ENCODE measurements around the gene TMEM63A. TPM values are rescaled to one million over a fixed set of nuclear protein-coding genes. Genes with fewer than 3 reads are reported as not detected.
A peak's percentile ranks its signal among the peaks of the same experiment; 100 is the strongest.

TMEM63A gene
- total and polyA plus RNA-seq, 2 of the 13 experiments (the other 11 are each of a cell fraction or from before 2014, with no cell fraction given) = 23.9 to 53.3 TPM

- TF ChIP-seq, protein P1, sequence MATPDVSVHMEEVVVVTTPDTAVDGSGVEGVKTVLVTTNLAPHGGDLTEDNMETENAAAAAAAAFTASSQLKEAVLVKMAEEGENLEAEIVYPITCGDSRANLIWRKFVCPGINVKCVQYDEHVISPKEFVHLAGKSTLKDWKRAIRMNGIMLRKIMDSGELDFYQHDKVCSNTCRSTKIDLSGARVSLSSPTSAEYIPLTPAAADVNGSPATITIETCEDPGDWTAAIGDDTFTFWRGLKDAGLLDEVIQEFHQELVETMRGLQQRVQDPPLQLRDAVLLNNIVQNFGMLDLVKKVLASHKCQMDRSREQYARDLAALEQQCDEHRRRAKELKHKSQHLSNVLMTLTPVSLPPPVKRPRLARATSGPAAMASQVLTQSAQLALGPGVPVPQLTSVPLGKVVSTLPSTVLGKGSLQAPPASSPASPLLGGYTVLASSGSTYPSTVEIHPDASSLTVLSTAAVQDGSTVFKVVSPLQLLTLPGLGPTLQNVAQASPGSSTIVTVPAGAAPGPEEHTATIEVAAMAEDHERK (CRISPR knock-in tag; IDR thresholded peaks at IDR 0.05; ENCODE audit: low read depth) = no peak
- TF ChIP-seq MXD3 (CRISPR knock-in tag; IDR thresholded peaks at IDR 0.05) (no peak), U2AF1 (optimal IDR thresholded peaks at IDR 0.05; ENCODE audit: low read depth, low read length) (no peak), ZSCAN9 (CRISPR knock-in tag; IDR thresholded peaks at IDR 0.05; ENCODE audit: borderline replicate concordance) (no peak), ETV5 (CRISPR knock-in tag; IDR thresholded peaks at IDR 0.05; ENCODE audit: borderline replicate concordance) (peak; percentile 48; the same call in 1 of the 2 replicates), ASH2L (IDR thresholded peaks at IDR 0.05; ENCODE audit: insufficient read length, low read depth, low read length) (peak; percentile 22), ZNF281 (CRISPR knock-in tag; IDR thresholded peaks at IDR 0.05; ENCODE audit: borderline replicate concordance) (peak; percentile 70; the same call in 1 of the 2 replicates), ZMAT5 (CRISPR knock-in tag; IDR thresholded peaks at IDR 0.05; ENCODE audit: borderline replicate concordance, low read depth) (no peak), PAXIP1 (CRISPR knock-in tag; conservative IDR thresholded peaks at IDR 0.05) (peak; percentile 70), GFI1 (CRISPR knock-in tag; IDR thresholded peaks at IDR 0.05; ENCODE audit: borderline replicate concordance) (no peak), ZNF816 (CRISPR knock-in tag; IDR thresholded peaks at IDR 0.05; ENCODE audit: borderline replicate concordance) (no peak), GPBP1L1 (CRISPR knock-in tag; IDR thresholded peaks at IDR 0.05) (no peak)
- TF ChIP-seq, protein P2, sequence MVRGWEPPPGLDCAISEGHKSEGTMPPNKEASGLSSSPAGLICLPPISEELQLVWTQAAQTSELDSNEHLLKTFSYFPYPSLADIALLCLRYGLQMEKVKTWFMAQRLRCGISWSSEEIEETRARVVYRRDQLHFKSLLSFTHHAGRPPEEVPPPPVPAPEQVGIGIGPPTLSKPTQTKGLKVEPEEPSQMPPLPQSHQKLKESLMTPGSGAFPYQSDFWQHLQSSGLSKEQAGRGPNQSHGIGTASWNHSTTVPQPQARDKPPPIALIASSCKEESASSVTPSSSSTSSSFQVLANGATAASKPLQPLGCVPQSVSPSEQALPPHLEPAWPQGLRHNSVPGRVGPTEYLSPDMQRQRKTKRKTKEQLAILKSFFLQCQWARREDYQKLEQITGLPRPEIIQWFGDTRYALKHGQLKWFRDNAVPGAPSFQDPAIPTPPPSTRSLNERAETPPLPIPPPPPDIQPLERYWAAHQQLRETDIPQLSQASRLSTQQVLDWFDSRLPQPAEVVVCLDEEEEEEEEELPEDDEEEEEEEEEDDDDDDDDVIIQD (CRISPR knock-in tag; IDR thresholded peaks at IDR 0.05; ENCODE audit: low read depth) = no peak
- TF ChIP-seq, protein P3, sequence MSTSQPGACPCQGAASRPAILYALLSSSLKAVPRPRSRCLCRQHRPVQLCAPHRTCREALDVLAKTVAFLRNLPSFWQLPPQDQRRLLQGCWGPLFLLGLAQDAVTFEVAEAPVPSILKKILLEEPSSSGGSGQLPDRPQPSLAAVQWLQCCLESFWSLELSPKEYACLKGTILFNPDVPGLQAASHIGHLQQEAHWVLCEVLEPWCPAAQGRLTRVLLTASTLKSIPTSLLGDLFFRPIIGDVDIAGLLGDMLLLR (CRISPR knock-in tag; IDR thresholded peaks at IDR 0.05) = no peak
Measured at GRCh38 chr1:225890346-225891228, 8.4 kb upstream of the TMEM63A start (continued).

All from HepG2 (cell line).